GM18870 (cell line): ENCODE results near the gene GNAZ.

Experiments used
- ATAC-seq: cut with Tn5 transposase; IDR thresholded peaks from one replicate; pipeline ENCODE4 v1.9.1; 2021; ENCODE audit warnings: moderate library complexity; ENCODE audit not compliant: unreplicated experiment

The GNAZ gene

GRCh38 chr22:23105304-23105703 is 35.0 kb downstream of the GNAZ start:
- no peak for ATAC-seq

GRCh38 chr22:23105919-23106318 is 35.6 kb downstream of the GNAZ start:
- ATAC-seq: no peak

GRCh38 chr22:23106344-23106743 is 36.0 kb downstream of the GNAZ start:
- no peak for ATAC-seq

GRCh38 chr22:23106906-23107367 is 36.6 kb downstream of the GNAZ start:
- no peak for ATAC-seq

- ATAC-seq: no peak
Observed at GRCh38 chr22:23107487-23108248, 37.3 kb downstream of the GNAZ start.

GRCh38 chr22:23108249-23109078 is 38.1 kb downstream of the GNAZ start:
- ATAC-seq: no peak

GRCh38 chr22:23109079-23109347 is 38.7 kb downstream of the GNAZ start:
- no peak for ATAC-seq

GRCh38 chr22:23109441-23109978 is 39.2 kb downstream of the GNAZ start:
- no peak for ATAC-seq

- ATAC-seq: no peak
Observed at GRCh38 chr22:23110190-23110921, 40.0 kb downstream of the GNAZ start.

- no peak for ATAC-seq
Observed at GRCh38 chr22:23110922-23111527, 40.7 kb downstream of the GNAZ start.

- ATAC-seq: no peak
Observed at GRCh38 chr22:23112472-23113012, 42.2 kb downstream of the GNAZ start.

- ATAC-seq: no peak
Observed at GRCh38 chr22:23113067-23113846, 42.9 kb downstream of the GNAZ start.

GRCh38 chr22:23113847-23114720 is 43.8 kb downstream of the GNAZ start:
- ATAC-seq: no peak

GRCh38 chr22:23114721-23115020 is 44.4 kb downstream of the GNAZ start:
- no peak for ATAC-seq

GRCh38 chr22:23115369-23115768 is 45.0 kb downstream of the GNAZ start:
- no peak for ATAC-seq

GRCh38 chr22:23115825-23116494 is 45.6 kb downstream of the GNAZ start:
- no peak for ATAC-seq

- no peak for ATAC-seq
Observed at GRCh38 chr22:23116506-23117263, 46.4 kb downstream of the GNAZ start.

- no peak for ATAC-seq
Observed at GRCh38 chr22:23117275-23117674, 47.0 kb downstream of the GNAZ start.
